Measurements from ENCODE around the gene FOXP1. TPM values are rescaled to one million over a fixed set of nuclear protein-coding genes. Genes with fewer than 3 reads are reported as not detected.

The FOXP1 gene
- polyA plus RNA-seq, 1 donor from 2014 or later, result 5.6 TPM

DNA sequence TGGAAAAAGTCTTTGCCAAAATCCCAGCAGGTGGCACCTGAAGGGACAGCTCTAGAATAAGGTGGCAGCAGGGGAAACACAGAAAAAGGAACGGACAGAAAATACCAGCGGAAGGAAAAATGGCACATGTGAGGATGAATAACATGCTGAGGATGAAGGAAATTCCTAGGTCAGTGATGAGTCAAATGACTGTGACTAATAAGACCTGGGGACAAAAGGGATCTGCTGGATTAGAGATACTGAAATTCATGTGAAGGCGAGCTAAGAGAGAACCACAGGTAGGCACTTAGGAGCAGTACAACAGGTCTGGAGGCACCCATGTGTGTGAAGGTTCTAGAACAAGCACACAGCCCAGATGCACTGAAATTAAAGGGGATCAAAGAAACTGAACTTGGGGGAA is 482.5 kb downstream of the FOXP1 start:
- TF ChIP-seq CTCF (IDR thresholded peaks at IDR 0.05; ENCODE audit: poor library complexity, severe bottlenecking) (no peak), TAF1 (IDR thresholded peaks at IDR 0.05; ENCODE audit: low read depth) (no peak), REST (IDR thresholded peaks at IDR 0.05; ENCODE audit: borderline replicate concordance) (no peak), EP300 (conservative IDR thresholded peaks at IDR 0.05; ENCODE audit: poor library complexity, severe bottlenecking) (no peak), RAD21 (conservative IDR thresholded peaks at IDR 0.05) (no peak), SMC3 (conservative IDR thresholded peaks at IDR 0.05; ENCODE audit: poor library complexity) (no peak), MXI1 (conservative IDR thresholded peaks at IDR 0.05; ENCODE audit: poor library complexity, severe bottlenecking) (no peak), EZH2 (IDR thresholded peaks at IDR 0.05; ENCODE audit: borderline replicate concordance, insufficient read depth, low read length, poor library complexity, severe bottlenecking) (no peak), POLR2AphosphoS5 (IDR thresholded peaks at IDR 0.05) (no peak)
- Histone ChIP-seq H3K9me2 (ENCODE audit: insufficient read depth, low read length) (no peaks in the 10 kb centered on the region), H3K36me3 (ENCODE audit: insufficient read depth, low read length) (no peaks in the 10 kb centered on the region), H3K4me3 (ENCODE audit: low read length) (no peak overlapping the region), H3K27ac (ENCODE audit: low read length) (no peak overlapping the region), H3K4me2 (ENCODE audit: low read length) (no peak overlapping the region), H3K9me3 (ENCODE audit: low read length) (no peaks in the 10 kb centered on the region), H2AFZ (ENCODE audit: low read depth, low read length) (no peak overlapping the region), H3K27me3 (ENCODE audit: insufficient read depth, low read depth, low read length) (no peaks in the 10 kb centered on the region), H3K9ac (ENCODE audit: low read length) (no peak overlapping the region), H4K20me1 (ENCODE audit: insufficient read depth) (no peaks in the 10 kb centered on the region), H3F3A (ENCODE audit: insufficient read depth, low read length, poor library complexity, severe bottlenecking) (no peaks in the 10 kb centered on the region), H3K79me2 (replicated peaks; ENCODE audit: insufficient read depth, low read length) (no peaks in the 10 kb centered on the region)

- Histone ChIP-seq H3K9ac (ENCODE audit: low read length) (no peak overlapping the region), H3F3A (ENCODE audit: insufficient read depth, low read length, poor library complexity, severe bottlenecking) (no peaks in the 10 kb centered on the region), H3K4me3 (ENCODE audit: low read length) (no peak overlapping the region), H3K79me2 (replicated peaks; ENCODE audit: insufficient read depth, low read length) (no peaks in the 10 kb centered on the region), H3K27ac (ENCODE audit: low read length) (no peak overlapping the region), H4K20me1 (ENCODE audit: insufficient read depth) (no peaks in the 10 kb centered on the region), H3K9me2 (ENCODE audit: insufficient read depth, low read length) (no peaks in the 10 kb centered on the region), H3K4me2 (ENCODE audit: low read length) (no peak overlapping the region), H3K9me3 (ENCODE audit: low read length) (no peaks in the 10 kb centered on the region), H2AFZ (ENCODE audit: low read depth, low read length) (no peak overlapping the region), H3K27me3 (ENCODE audit: insufficient read depth, low read depth, low read length) (no peaks in the 10 kb centered on the region), H3K36me3 (ENCODE audit: insufficient read depth, low read length) (no peaks in the 10 kb centered on the region)
- TF ChIP-seq SMC3 (conservative IDR thresholded peaks at IDR 0.05; ENCODE audit: poor library complexity) (no peak), POLR2AphosphoS5 (IDR thresholded peaks at IDR 0.05) (no peak), MXI1 (conservative IDR thresholded peaks at IDR 0.05; ENCODE audit: poor library complexity, severe bottlenecking) (no peak), EP300 (conservative IDR thresholded peaks at IDR 0.05; ENCODE audit: poor library complexity, severe bottlenecking) (no peak), TAF1 (IDR thresholded peaks at IDR 0.05; ENCODE audit: low read depth) (no peak), CTCF (IDR thresholded peaks at IDR 0.05; ENCODE audit: poor library complexity, severe bottlenecking) (no peak), REST (IDR thresholded peaks at IDR 0.05; ENCODE audit: borderline replicate concordance) (no peak), RAD21 (conservative IDR thresholded peaks at IDR 0.05) (no peak), EZH2 (IDR thresholded peaks at IDR 0.05; ENCODE audit: borderline replicate concordance, insufficient read depth, low read length, poor library complexity, severe bottlenecking) (no peak)
These were observed 483.4 kb downstream of the FOXP1 start for GRCh38 chr3:71099997-71100719.
